ENCODE data around the gene ADO.

ADO gene

GRCh38 chr10:62847433-62847832 is 42.9 kb downstream of the ADO start:
- ATAC-seq (ENCODE audit: low read depth): no peak
- TF ChIP-seq CTCF (IDR thresholded peaks at IDR 0.05; ENCODE audit: poor library complexity, severe bottlenecking): no peak
- Histone ChIP-seq H3K27me3 (ENCODE audit: insufficient read depth, poor library complexity, severe bottlenecking) (no peaks in the 10 kb centered on the region), H3K27ac (ENCODE audit: poor library complexity, severe bottlenecking) (no peak overlapping the region), H3K4me1 (ENCODE audit: insufficient read depth, poor library complexity, severe bottlenecking) (no peaks in the 10 kb centered on the region), H3K4me3 (ENCODE audit: severe bottlenecking) (no peak overlapping the region), H3K36me3 (ENCODE audit: low read depth) (no peaks in the 10 kb centered on the region), H3K9me3 (ENCODE audit: severe bottlenecking) (no peaks in the 10 kb centered on the region)
- DNase-seq (ENCODE audit: low spot score): no peak

GRCh38 chr10:62850646-62851045 is 46.1 kb downstream of the ADO start:
- Histone ChIP-seq H3K27me3 (ENCODE audit: insufficient read depth, poor library complexity, severe bottlenecking) (no peaks in the 10 kb centered on the region), H3K9me3 (ENCODE audit: severe bottlenecking) (no peaks in the 10 kb centered on the region), H3K4me1 (ENCODE audit: insufficient read depth, poor library complexity, severe bottlenecking) (no peaks in the 10 kb centered on the region), H3K4me3 (ENCODE audit: severe bottlenecking) (no peak overlapping the region), H3K36me3 (ENCODE audit: low read depth) (no peaks in the 10 kb centered on the region), H3K27ac (ENCODE audit: poor library complexity, severe bottlenecking) (no peak overlapping the region)
- no peak for ATAC-seq (ENCODE audit: low read depth)
- no peak for TF ChIP-seq CTCF (IDR thresholded peaks at IDR 0.05; ENCODE audit: poor library complexity, severe bottlenecking)
- no peak for DNase-seq (ENCODE audit: low spot score)

- Histone ChIP-seq H3K4me3 (ENCODE audit: severe bottlenecking) (no peak overlapping the region), H3K27ac (ENCODE audit: poor library complexity, severe bottlenecking) (no peak overlapping the region), H3K9me3 (ENCODE audit: severe bottlenecking) (no peaks in the 10 kb centered on the region), H3K36me3 (ENCODE audit: low read depth) (no peaks in the 10 kb centered on the region), H3K4me1 (ENCODE audit: insufficient read depth, poor library complexity, severe bottlenecking) (no peaks in the 10 kb centered on the region), H3K27me3 (ENCODE audit: insufficient read depth, poor library complexity, severe bottlenecking) (no peaks in the 10 kb centered on the region)
- DNase-seq (ENCODE audit: low spot score) (no peak), ATAC-seq (ENCODE audit: low read depth) (no peak)
- no peak for TF ChIP-seq CTCF (IDR thresholded peaks at IDR 0.05; ENCODE audit: poor library complexity, severe bottlenecking)
Observed at GRCh38 chr10:62851442-62851841, 46.9 kb downstream of the ADO start.

GRCh38 chr10:62852961-62853702 is 48.6 kb downstream of the ADO start:
- DNase-seq (ENCODE audit: low spot score) (no peak), ATAC-seq (ENCODE audit: low read depth) (no peak)
- no peak overlapping the region for H3K4me3 ChIP-seq (ENCODE audit: severe bottlenecking)
- no peaks in the 10 kb centered on the region for H3K36me3 ChIP-seq (ENCODE audit: low read depth)
- no peaks in the 10 kb centered on the region for H3K9me3 ChIP-seq (ENCODE audit: severe bottlenecking)
- TF ChIP-seq CTCF (IDR thresholded peaks at IDR 0.05; ENCODE audit: poor library complexity, severe bottlenecking): no peak
- peaks cover 5% of the 10 kb centered on the region for H3K27me3 ChIP-seq (ENCODE audit: insufficient read depth, poor library complexity, severe bottlenecking)
- no peaks in the 10 kb centered on the region for H3K4me1 ChIP-seq (ENCODE audit: insufficient read depth, poor library complexity, severe bottlenecking)
- no peak overlapping the region for H3K27ac ChIP-seq (ENCODE audit: poor library complexity, severe bottlenecking)

- Histone ChIP-seq H3K27me3 (ENCODE audit: insufficient read depth, poor library complexity, severe bottlenecking) (peaks cover 5% of the 10 kb centered on the region), H3K4me1 (ENCODE audit: insufficient read depth, poor library complexity, severe bottlenecking) (no peaks in the 10 kb centered on the region), H3K9me3 (ENCODE audit: severe bottlenecking) (no peaks in the 10 kb centered on the region), H3K27ac (ENCODE audit: poor library complexity, severe bottlenecking) (no peak overlapping the region), H3K36me3 (ENCODE audit: low read depth) (no peaks in the 10 kb centered on the region), H3K4me3 (ENCODE audit: severe bottlenecking) (no peak overlapping the region)
- DNase-seq (ENCODE audit: low spot score) (no peak), ATAC-seq (ENCODE audit: low read depth) (no peak)
- TF ChIP-seq CTCF (IDR thresholded peaks at IDR 0.05; ENCODE audit: poor library complexity, severe bottlenecking): no peak
Observed at GRCh38 chr10:62853710-62854109, 49.2 kb downstream of the ADO start.

Data from RWPE2 (cell line).